ENCODE measurements around the gene MGAT1.

MGAT1 gene

DNA sequence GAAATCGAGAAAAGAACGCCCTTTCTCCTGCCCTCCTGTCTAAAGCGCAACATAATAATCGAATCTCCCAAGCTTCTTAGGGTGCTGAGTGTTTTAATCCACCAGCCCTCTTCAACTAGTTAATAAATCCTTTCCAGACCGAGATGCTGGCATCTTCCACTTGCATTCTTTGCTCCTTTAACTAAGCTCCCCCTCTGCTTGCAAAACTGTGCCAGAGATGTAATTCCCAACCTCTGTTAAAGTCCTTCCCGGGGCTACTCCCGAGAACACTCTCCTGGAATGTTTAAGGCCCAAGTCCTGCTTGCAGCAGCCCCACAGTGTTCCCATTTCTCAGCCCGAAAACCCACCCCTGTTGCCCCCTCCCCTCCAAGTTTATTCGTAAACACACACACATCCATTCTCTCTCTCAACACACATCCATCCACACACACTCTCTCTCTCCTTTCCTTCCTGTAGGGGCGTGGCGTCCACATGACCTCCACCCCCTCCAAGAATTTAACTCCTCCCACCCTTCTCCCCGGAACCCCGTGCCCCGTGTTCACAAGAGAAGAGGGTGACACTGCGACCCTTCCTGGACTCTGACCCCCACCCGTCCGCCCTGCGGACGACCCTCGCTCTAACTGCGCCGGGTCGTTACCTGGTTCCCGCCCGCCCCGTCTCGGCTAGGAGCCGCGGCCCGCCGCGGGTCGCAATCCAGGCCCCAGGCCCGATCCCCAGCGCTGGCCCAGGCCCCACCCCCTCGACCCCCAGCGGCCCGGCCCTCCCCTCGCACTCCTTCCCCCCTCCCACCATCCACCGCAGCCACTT lies 7.0 kb upstream of the MGAT1 start:
- no peak; the same call in 1 of the 2 replicates for TF ChIP-seq POLR2AphosphoS5 (IDR thresholded peaks at IDR 0.05; ENCODE audit: borderline replicate concordance, low read depth, low read length)
- TF ChIP-seq FOXP2 (optimal IDR thresholded peaks at IDR 0.05; ENCODE audit: control extremely low read depth, extremely low read length, insufficient read depth): no peak
- no peak for TF ChIP-seq EZH2 (IDR thresholded peaks at IDR 0.05)
- H3K9me3 ChIP-seq (ENCODE audit: low read depth, low read length): no peaks in the 10 kb centered on the region
- peak overlapping the region; percentile 97 for H3K9ac ChIP-seq (ENCODE audit: insufficient read length)
- peak; percentile 66 for DNase-seq (ENCODE audit: low read depth, low spot score)
- H3K4me3 ChIP-seq: peak overlapping the region; percentile 100
- H3K36me3 ChIP-seq (ENCODE audit: insufficient read depth, low read length): no peaks in the 10 kb centered on the region
- H3K27ac ChIP-seq: peak overlapping the region; percentile 98

DNA sequence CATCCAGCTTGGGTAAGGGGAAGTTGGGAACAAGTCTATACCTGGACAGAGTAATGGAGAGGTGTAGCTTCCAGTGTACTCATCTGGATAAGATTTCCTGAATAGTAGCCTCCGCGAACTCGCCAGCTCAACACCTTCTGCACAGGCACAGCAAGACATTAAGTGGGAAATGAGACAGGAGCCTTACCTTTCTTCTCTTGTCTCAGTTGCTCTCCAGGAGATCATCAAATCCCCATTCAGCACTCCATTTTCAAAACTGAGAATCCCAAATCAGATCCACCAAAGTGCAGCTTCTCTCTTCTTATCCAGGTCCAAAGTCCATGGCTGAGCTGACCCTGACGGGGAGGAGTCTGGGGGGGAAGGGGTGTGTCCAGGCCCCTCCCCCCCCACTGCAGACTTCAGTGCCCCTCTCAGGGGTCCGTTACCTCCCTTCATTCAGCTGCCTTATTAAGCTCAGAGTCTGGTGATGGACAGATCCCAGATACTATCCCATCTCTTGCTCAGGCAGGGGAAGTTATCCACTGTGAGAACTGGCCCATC lies 5.9 kb upstream of the MGAT1 start:
- TF ChIP-seq FOXP2 (optimal IDR thresholded peaks at IDR 0.05; ENCODE audit: control extremely low read depth, extremely low read length, insufficient read depth): no peak
- no peak for TF ChIP-seq EZH2 (IDR thresholded peaks at IDR 0.05)
- Histone ChIP-seq H3K9me3 (ENCODE audit: low read depth, low read length) (no peaks in the 10 kb centered on the region), H3K36me3 (ENCODE audit: insufficient read depth, low read length) (no peaks in the 10 kb centered on the region), H3K27ac (peak overlapping the region; percentile 40; the same call in 1 of the 2 replicates), H3K9ac (ENCODE audit: insufficient read length) (peak overlapping the region; percentile 97), H3K4me3 (peak overlapping the region; percentile 100)
- no peak for DNase-seq (ENCODE audit: low read depth, low spot score)

DNA sequence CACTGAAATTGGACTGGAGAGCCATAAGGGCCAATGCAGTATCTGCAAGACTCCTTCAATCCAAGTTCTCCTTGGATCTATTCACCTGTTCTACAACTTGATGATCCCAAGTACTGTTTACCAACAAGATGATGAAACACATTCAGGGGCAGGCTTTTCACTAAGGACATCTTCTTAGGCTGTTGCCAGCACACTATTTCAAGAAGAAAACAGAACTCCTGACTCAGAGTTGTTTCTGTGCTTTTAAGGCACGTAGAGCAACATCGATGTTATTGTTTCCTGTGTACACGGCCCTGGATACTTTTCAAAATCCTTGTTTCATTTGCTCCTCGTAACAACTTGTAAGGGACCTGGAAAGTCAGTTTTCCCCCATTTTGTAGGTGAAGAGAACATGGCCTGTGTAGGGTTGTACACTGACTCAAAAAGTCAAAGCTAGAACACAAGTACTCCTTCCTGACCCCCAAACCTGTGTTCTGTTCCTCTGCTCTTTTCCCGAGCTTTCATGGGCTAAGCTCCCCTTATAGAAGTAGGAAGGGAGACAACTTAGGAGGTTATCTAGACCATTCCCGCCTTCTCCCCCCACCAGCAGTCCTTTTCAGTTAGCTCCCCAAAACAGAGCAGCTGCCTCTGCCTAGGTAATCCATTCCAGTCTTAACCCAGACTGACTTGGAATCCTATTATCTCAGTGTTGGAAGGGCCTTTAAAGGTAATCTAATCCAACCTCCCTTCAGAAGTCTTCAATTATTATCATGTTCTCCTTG lies 5.2 kb upstream of the MGAT1 start:
- H3K9ac ChIP-seq (ENCODE audit: insufficient read length): peak overlapping the region; percentile 59
- no peak for DNase-seq (ENCODE audit: low read depth, low spot score)
- H3K27ac ChIP-seq: peak overlapping the region; percentile 40
- H3K36me3 ChIP-seq (ENCODE audit: insufficient read depth, low read length): no peaks in the 10 kb centered on the region
- H3K9me3 ChIP-seq (ENCODE audit: low read depth, low read length): no peaks in the 10 kb centered on the region
- H3K4me3 ChIP-seq: peak overlapping the region; percentile 100
- TF ChIP-seq FOXP2 (optimal IDR thresholded peaks at IDR 0.05; ENCODE audit: control extremely low read depth, extremely low read length, insufficient read depth) (no peak), POLR2AphosphoS5 (IDR thresholded peaks at IDR 0.05; ENCODE audit: borderline replicate concordance, low read depth, low read length) (no peak), EZH2 (IDR thresholded peaks at IDR 0.05) (no peak)

DNA sequence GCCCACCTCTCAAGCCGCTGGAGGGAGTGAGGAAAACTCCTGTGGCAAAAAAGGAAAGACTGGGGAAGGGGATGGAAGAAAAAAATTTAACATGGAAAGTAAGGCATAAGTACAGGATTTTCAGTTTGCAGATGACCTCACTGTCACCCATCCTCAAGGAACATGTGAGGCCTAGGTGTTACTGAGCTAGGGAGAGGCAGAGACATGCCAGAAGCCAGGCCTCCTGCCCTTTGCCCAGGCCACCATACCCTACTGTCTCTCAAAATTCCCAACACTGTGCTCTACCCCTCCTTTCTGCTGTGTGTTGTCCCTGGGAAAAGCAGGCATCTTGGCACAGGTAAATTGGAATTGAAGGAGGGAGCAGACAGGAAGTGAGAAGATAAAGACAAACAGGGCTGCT lies 4.4 kb upstream of the MGAT1 start:
- Histone ChIP-seq H3K4me3 (peak overlapping the region; percentile 100; the same call in 1 of the 2 replicates), H3K9ac (ENCODE audit: insufficient read length) (no peak overlapping the region), H3K36me3 (ENCODE audit: insufficient read depth, low read length) (no peaks in the 10 kb centered on the region), H3K27ac (no peak overlapping the region), H3K9me3 (ENCODE audit: low read depth, low read length) (no peaks in the 10 kb centered on the region)
- TF ChIP-seq EZH2 (IDR thresholded peaks at IDR 0.05): no peak
- no peak for TF ChIP-seq POLR2AphosphoS5 (IDR thresholded peaks at IDR 0.05; ENCODE audit: borderline replicate concordance, low read depth, low read length)
- TF ChIP-seq FOXP2 (optimal IDR thresholded peaks at IDR 0.05; ENCODE audit: control extremely low read depth, extremely low read length, insufficient read depth): no peak
- no peak for DNase-seq (ENCODE audit: low read depth, low spot score)

DNA sequence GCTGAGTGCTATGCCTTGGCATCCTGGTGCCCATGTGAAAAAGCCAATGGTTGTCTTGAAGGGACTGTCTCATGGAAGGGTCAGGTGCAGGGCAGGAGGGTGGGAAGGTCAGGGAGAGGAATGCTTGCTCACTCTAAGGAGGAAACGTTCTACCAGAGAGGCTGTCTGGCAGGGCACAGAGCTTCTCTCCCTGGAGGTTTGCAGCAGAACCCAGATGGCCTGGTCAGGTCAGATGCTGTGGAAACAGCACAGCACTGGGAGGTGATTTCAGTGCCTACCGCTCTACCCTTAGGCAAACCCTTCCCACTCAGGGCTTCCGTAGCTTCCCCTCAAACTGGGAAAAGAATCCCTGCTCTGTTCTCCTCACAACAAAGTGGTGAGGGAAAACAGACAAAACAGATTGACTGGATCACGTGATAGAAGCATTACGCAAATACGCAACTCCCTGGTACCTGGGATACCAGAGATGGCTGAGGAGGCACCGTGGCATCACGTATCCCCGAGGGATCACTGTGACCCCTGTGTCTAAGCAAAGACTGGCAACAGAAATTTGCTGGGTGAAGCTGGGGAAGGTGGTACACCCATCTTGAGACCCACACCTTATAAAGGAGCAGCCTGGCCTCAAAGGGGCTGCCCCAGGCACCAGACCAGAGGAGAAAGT lies 3.9 kb upstream of the MGAT1 start:
- no peak overlapping the region for H3K27ac ChIP-seq
- no peak overlapping the region for H3K4me3 ChIP-seq
- H3K9ac ChIP-seq (ENCODE audit: insufficient read length): no peak overlapping the region
- H3K9me3 ChIP-seq (ENCODE audit: low read depth, low read length): no peaks in the 10 kb centered on the region
- no peak for DNase-seq (ENCODE audit: low read depth, low spot score)
- TF ChIP-seq POLR2AphosphoS5 (IDR thresholded peaks at IDR 0.05; ENCODE audit: borderline replicate concordance, low read depth, low read length) (no peak), FOXP2 (optimal IDR thresholded peaks at IDR 0.05; ENCODE audit: control extremely low read depth, extremely low read length, insufficient read depth) (no peak), EZH2 (IDR thresholded peaks at IDR 0.05) (no peak)
- no peaks in the 10 kb centered on the region for H3K36me3 ChIP-seq (ENCODE audit: insufficient read depth, low read length)

DNA sequence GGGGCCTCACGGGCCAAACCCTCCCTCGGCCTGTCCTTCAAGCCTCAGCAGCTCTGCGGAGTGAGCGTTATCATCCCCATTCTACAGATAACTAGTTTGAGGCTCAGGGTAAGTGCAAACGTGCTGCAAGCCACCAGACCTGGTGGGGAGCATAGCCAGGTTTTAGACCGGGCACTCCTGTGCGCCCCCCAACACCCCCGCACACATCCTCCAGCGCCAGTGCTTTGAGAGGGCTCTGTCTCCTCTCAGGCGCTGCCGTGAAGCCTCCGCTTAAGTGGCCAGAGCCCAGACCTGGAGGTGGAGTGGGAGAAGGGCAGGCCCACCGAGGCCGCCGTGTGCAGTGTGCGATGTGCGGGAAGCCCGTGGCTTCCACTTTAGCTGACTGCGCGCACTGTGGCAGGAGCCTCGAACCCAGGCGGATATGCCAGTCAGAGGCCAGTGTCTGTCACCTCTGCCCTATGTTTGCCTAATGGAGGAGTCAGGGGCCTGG lies 1.6 kb upstream of the MGAT1 start:
- no peak overlapping the region for H3K27ac ChIP-seq
- H3K36me3 ChIP-seq (ENCODE audit: insufficient read depth, low read length): peaks cover 4% of the 10 kb centered on the region; the same call in 1 of the 2 replicates
- no peak overlapping the region for H3K4me3 ChIP-seq
- H3K9ac ChIP-seq (ENCODE audit: insufficient read length): no peak overlapping the region
- no peak for TF ChIP-seq FOXP2 (optimal IDR thresholded peaks at IDR 0.05; ENCODE audit: control extremely low read depth, extremely low read length, insufficient read depth)
- no peak for TF ChIP-seq EZH2 (IDR thresholded peaks at IDR 0.05)
- no peak for TF ChIP-seq POLR2AphosphoS5 (IDR thresholded peaks at IDR 0.05; ENCODE audit: borderline replicate concordance, low read depth, low read length)
- no peaks in the 10 kb centered on the region for H3K9me3 ChIP-seq (ENCODE audit: low read depth, low read length)
- DNase-seq (ENCODE audit: low read depth, low spot score): no peak

DNA sequence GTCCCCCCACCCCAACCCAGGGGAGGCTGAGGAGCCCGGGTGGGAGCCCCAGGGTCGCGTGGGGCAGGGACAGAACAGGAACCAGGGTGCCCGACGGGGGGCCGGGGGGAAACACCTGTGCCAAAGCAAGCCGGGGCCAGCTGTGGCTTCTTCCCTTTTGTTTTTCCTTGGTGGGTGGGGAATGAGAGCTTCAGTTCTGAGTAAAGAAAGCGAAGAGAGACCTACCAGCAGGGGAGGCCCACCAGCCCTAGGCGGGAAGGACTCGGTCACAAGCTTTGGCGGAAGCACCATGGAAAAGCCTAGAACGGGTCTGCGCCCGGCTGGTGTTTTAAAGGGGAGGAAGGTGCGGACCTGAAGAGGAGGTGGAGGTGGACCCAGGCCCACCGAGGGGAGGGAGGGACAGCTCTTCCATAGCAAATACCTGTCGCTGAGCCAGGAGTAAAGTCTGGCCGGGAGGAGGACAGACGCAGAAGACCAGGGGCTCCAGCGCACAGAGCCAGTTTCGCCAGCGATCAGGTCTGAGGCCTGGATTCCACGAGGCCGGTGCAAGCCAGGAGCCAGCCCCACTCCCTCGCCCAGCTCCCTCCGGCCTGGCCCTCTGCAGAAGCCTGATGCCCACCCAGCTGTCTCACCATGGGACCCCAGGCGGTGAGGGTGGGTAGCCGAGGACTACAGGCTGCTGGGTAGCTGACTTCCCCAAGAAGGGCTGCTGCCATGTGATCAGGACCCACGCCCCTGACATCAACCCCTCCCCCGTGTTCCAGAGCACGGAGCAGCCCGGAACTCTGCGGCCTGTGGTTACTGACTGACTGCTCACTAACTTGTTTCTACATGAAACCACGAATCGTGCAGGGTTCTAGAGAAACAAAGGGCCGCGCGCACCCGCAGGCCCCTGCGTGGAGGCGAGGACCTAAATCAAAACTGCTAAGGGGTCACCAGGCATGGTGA lies 849 bp upstream of the MGAT1 start:
- no peak for DNase-seq (ENCODE audit: low read depth, low spot score)
- Histone ChIP-seq H3K9ac (ENCODE audit: insufficient read length) (peak overlapping the region; percentile 46), H3K9me3 (ENCODE audit: low read depth, low read length) (no peaks in the 10 kb centered on the region), H3K4me3 (peak overlapping the region; percentile 80), H3K36me3 (ENCODE audit: insufficient read depth, low read length) (peaks cover 4% of the 10 kb centered on the region; the same call in 1 of the 2 replicates), H3K27ac (no peak overlapping the region)
- TF ChIP-seq EZH2 (IDR thresholded peaks at IDR 0.05) (no peak), FOXP2 (optimal IDR thresholded peaks at IDR 0.05; ENCODE audit: control extremely low read depth, extremely low read length, insufficient read depth) (no peak), POLR2AphosphoS5 (IDR thresholded peaks at IDR 0.05; ENCODE audit: borderline replicate concordance, low read depth, low read length) (no peak)

All from SK-N-MC (cell line).